GM21360 (cell line): ENCODE results near the gene CDKN2D.

Experiments
- ATAC-seq: cut with Tn5 transposase; IDR thresholded peaks from one replicate; pipeline ENCODE4 v1.9.1; 2021; ENCODE audit warnings: mild to moderate bottlenecking, moderate library complexity; ENCODE audit not compliant: unreplicated experiment

CDKN2D gene

GRCh38 chr19:10568826-10569651 lies at the start of gene CDKN2D:
TSS of gene CDKN2D (minus strand) at chr19:10568979. CDS start at chr19:10568653, 326 bp downstream.
- ATAC-seq, result peak; percentile 54

- no peak for ATAC-seq
Measured at GRCh38 chr19:10617409-10618121, 48.8 kb upstream of the CDKN2D start.

- no peak for ATAC-seq
Measured at GRCh38 chr19:10615429-10616023, 46.7 kb upstream of the CDKN2D start.

GRCh38 chr19:10612499-10613119 lies 43.8 kb upstream of the CDKN2D start:
- no peak for ATAC-seq

- ATAC-seq, result no peak
Measured at GRCh38 chr19:10611907-10612306, 43.1 kb upstream of the CDKN2D start.

GRCh38 chr19:10604460-10604980 lies 35.7 kb upstream of the CDKN2D start:
- ATAC-seq, result no peak

- ATAC-seq, result no peak
Measured at GRCh38 chr19:10603873-10604459, 35.2 kb upstream of the CDKN2D start.

- ATAC-seq, result no peak
Measured at GRCh38 chr19:10603084-10603872, 34.5 kb upstream of the CDKN2D start.

GRCh38 chr19:10602330-10603083 lies 33.7 kb upstream of the CDKN2D start:
- no peak for ATAC-seq

GRCh38 chr19:10601999-10602329 lies 33.2 kb upstream of the CDKN2D start:
- no peak for ATAC-seq

- ATAC-seq, result no peak
Measured at GRCh38 chr19:10600149-10600548, 31.4 kb upstream of the CDKN2D start.

GRCh38 chr19:10593820-10594637 lies 25.2 kb upstream of the CDKN2D start:
- ATAC-seq, result no peak

- no peak for ATAC-seq
Measured at GRCh38 chr19:10593148-10593547, 24.4 kb upstream of the CDKN2D start.

- no peak for ATAC-seq
Measured at GRCh38 chr19:10587839-10588150, 19.0 kb upstream of the CDKN2D start.

GRCh38 chr19:10587022-10587838 lies 18.5 kb upstream of the CDKN2D start, which contains the start of gene AP1M2:
TSS of gene AP1M2 (minus strand) at chr19:10587312. CDS start at chr19:10587231, 81 bp downstream.
- no peak for ATAC-seq

- no peak for ATAC-seq
Measured at GRCh38 chr19:10586396-10586795, 17.6 kb upstream of the CDKN2D start.

- no peak for ATAC-seq
Measured at GRCh38 chr19:10583036-10583776, 14.4 kb upstream of the CDKN2D start.
